Bronchial epithelial cell (primary cell): ENCODE measurements around the gene DCLK3. TPM values are rescaled to one million over a fixed set of nuclear protein-coding genes. Genes with fewer than 3 reads are reported as not detected.

Experiments
- DNase-seq: peaks from one replicate; pipeline ENCODE4 v3.0.0-alpha.2; 2010; ENCODE audit warnings: low read depth
- FAIRE-seq: peaks from 2 replicates; lab custom pipeline; 2011; peaks lifted over from hg19 to GRCh38; lab: Jason Lieb, UNC
- H3K27me3 ChIP-seq: 2 replicates; pipeline ENCODE4 v1.5.1; 2011; ENCODE audit warnings: low read length; ENCODE audit not compliant: control insufficient read depth, insufficient read depth
- H3K36me3 ChIP-seq: 2 replicates; pipeline ENCODE4 v1.5.1; 2011; ENCODE audit warnings: low read length; ENCODE audit not compliant: control insufficient read depth, insufficient read depth
- H3K4me3 ChIP-seq: 2 replicates; pipeline ENCODE4 v1.5.1; 2011; ENCODE audit warnings: mild to moderate bottlenecking, low read depth, low read length, control low read depth
- total RNA-seq: library from RNA; depleted of rRNA; stranded (reverse); fragments of >200 nt; gene quantifications from 2 replicates; pipeline ENCODE4 v1.2.1, GENCODE V29; 2014
- TF ChIP-seq, protein P1 (sequence below): IDR thresholded peaks from 2 replicates; pipeline ENCODE4 v1.5.1; 2011; ENCODE audit warnings: mild to moderate bottlenecking, moderate library complexity, low read length, control low read depth, inconsistent platforms; ENCODE audit not compliant: insufficient read depth, severe bottlenecking

DCLK3 gene, protein sequence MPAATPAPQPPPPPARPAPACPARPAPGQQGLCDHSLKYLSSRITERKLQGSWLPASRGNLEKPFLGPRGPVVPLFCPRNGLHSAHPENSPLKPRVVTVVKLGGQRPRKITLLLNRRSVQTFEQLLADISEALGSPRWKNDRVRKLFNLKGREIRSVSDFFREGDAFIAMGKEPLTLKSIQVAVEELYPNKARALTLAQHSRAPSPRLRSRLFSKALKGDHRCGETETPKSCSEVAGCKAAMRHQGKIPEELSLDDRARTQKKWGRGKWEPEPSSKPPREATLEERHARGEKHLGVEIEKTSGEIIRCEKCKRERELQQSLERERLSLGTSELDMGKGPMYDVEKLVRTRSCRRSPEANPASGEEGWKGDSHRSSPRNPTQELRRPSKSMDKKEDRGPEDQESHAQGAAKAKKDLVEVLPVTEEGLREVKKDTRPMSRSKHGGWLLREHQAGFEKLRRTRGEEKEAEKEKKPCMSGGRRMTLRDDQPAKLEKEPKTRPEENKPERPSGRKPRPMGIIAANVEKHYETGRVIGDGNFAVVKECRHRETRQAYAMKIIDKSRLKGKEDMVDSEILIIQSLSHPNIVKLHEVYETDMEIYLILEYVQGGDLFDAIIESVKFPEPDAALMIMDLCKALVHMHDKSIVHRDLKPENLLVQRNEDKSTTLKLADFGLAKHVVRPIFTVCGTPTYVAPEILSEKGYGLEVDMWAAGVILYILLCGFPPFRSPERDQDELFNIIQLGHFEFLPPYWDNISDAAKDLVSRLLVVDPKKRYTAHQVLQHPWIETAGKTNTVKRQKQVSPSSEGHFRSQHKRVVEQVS
- not detected in 2 replicates for total RNA-seq

DNA sequence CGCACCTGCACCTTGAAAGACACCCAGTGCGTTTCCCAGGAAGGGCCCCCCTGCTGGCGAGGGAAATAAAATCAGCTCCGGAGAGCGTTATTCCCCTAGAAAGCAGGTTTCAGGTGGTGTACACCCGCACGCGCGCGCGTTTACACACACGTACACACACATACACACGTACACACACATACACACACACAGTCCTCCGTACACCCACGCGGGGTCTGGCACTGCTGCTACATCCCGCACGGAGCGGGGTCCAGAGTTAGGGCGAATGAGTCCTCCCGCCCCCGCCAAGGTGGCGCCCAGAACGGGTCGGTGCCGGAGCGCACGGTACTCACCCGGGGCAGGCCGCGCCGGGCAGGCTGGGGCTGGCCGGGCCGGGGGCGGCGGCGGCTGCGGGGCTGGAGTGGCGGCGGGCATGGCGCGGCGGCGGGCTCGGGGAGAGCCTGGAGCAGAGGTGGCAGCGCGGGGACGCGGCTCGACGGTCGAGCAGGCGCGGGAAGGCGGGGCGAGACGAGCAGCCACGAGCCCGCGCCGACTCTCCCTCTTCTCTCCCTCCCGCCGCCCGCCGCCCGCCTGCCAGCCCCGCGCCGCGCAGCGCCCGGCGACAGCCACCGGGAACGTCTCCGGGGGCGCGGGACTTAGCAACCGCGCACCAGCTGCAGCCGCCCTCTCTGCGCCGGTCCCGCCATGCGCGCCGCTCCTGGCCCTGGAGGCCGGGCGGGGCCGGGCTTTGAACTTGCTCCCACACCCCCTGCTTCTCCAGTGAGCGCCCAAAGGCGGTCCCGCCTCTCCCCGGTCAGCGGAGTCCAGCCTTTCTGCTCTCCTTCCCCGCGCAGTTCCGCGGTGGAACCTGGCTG lies at the start of gene DCLK3:
Gene DCLK3 (minus strand): TSS at position 704 of the 854 bp plus-strand sequence. CDS start 290 bp downstream, at position 414.
- H3K27me3 ChIP-seq, result peaks cover 25% of the 10 kb centered on the region
- no peak for FAIRE-seq

DNA sequence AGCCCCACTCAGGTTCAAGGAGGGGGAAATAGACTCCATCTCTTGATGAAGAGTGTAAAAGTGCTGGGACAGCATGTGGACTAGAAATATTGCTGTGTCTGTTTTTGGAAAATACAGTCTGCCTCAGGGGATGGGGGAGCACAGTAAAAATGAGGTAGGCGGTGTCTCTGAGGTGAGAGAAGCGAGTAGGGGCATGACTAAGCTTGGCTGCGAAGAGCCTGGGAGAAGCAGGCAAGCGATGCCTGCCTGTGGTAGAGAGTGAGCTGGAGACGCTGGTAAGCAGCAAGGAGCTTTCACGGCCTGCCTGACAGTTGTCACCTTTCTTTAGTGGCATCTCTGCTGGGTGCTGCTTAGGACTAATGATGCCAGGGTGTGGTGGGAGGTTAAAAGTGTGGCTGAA lies 49.0 kb upstream of the DCLK3 start:
- no peaks in the 10 kb centered on the region for H3K36me3 ChIP-seq
- peaks cover 3% of the 10 kb centered on the region for H3K27me3 ChIP-seq
- TF ChIP-seq, protein P1, sequence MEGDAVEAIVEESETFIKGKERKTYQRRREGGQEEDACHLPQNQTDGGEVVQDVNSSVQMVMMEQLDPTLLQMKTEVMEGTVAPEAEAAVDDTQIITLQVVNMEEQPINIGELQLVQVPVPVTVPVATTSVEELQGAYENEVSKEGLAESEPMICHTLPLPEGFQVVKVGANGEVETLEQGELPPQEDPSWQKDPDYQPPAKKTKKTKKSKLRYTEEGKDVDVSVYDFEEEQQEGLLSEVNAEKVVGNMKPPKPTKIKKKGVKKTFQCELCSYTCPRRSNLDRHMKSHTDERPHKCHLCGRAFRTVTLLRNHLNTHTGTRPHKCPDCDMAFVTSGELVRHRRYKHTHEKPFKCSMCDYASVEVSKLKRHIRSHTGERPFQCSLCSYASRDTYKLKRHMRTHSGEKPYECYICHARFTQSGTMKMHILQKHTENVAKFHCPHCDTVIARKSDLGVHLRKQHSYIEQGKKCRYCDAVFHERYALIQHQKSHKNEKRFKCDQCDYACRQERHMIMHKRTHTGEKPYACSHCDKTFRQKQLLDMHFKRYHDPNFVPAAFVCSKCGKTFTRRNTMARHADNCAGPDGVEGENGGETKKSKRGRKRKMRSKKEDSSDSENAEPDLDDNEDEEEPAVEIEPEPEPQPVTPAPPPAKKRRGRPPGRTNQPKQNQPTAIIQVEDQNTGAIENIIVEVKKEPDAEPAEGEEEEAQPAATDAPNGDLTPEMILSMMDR, result no peak
- peak; percentile 80 for DNase-seq
- no peak overlapping the region for H3K4me3 ChIP-seq
- FAIRE-seq, result peak; percentile 84

More for the DNA sequence above, at the start of gene DCLK3:
- TF ChIP-seq, protein P1, result no peak
- no peak for DNase-seq
- H3K36me3 ChIP-seq, result no peaks in the 10 kb centered on the region
- no peak within 1 kb of the TSS for H3K4me3 ChIP-seq

DNA sequence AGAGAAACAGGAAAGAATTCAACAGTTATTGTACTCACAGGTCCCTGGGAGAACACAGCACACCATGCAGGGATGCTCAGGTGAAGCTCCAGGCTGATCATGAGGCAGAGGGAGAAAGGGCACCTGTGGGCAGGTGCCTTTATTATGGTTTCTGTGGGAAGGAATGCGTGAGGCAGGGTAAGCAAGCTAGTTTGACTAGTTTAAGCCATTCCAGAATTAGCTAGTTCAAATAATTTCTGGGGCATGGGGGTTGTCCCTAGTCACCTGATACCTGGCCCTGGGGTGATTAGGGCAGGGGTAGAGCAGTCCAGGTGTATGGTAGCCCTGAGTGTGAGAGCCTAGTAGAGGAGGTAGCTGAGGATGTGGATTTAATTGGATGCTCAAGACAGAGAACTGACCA lies 47.9 kb upstream of the DCLK3 start:
- TF ChIP-seq, protein P1, result no peak
- H3K36me3 ChIP-seq, result no peaks in the 10 kb centered on the region
- no peak for DNase-seq
- peaks cover 3% of the 10 kb centered on the region for H3K27me3 ChIP-seq
- no peak for FAIRE-seq
- H3K4me3 ChIP-seq, result no peak overlapping the region

DNA sequence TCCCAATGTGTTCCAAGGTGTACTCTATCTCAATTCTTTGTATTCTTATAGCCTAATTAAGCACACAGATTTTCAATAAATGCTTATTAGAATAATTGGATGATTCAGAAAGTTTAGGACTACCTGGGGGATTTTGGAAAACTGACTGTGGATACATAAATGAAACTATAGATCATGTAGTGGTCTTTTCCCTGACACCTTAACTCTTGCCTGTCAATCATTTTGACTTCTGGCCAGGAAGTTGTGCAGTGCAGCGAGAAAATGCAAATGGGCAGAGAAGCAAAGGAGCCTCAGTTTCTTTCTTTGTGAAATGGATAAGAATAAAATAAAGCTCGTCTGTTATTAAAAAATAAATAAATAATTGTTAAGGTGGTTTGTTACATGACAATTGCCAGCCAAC lies 47.4 kb upstream of the DCLK3 start:
- peaks cover 3% of the 10 kb centered on the region for H3K27me3 ChIP-seq
- FAIRE-seq (no peak), DNase-seq (no peak)
- TF ChIP-seq, protein P1, result no peak
- no peak overlapping the region for H3K4me3 ChIP-seq
- H3K36me3 ChIP-seq, result no peaks in the 10 kb centered on the region

DNA sequence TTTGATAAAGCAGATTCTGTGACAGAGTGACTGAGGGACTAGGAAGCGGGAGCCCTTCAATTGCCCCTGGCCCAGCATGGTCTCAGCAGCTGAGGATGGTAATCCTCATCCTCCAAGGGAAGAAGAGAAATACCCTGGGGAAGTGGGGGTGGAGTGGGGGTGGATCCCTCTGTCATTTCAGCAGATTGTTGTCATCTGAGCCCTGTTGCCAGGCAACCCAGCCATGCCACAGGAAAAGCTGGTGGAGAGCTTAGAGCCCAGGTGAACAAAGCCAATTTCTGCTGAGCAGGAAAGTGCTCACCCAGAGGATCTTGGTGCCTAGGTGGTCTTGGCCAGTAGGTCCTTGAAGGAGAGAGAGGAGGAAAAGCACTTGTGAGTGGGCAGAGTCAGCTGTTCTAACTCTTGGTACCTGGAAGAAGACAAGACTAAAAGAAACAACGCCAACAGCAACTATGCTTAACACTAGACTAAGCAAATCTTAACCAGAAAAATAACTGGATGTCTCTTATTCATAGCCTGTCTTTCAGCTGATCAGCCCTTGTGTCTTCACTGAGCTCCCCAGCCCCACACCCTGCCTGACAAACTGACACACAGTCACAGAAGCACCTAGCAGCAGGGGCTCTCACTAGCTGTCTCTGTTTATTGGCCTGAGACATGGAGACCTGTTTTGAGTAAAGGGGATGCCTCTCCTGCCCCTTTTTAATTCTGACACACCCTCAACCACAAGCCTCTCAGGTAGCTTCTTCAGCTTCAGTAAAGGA lies 40.1 kb upstream of the DCLK3 start:
- no peaks in the 10 kb centered on the region for H3K27me3 ChIP-seq
- DNase-seq (no peak), FAIRE-seq (no peak)
- H3K4me3 ChIP-seq, result no peak overlapping the region
- TF ChIP-seq, protein P1, result no peak
- no peaks in the 10 kb centered on the region for H3K36me3 ChIP-seq
